ENCODE data around the gene MCRIP1.

The MCRIP1 gene, protein sequence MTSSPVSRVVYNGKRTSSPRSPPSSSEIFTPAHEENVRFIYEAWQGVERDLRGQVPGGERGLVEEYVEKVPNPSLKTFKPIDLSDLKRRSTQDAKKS

GRCh38 chr17:81833160-81833920 is at the start of gene MCRIP1:
Gene MCRIP1, minus strand, starts transcription at chr17:81833291. Its CDS starts 8,785 bp downstream, at chr17:81824506.
- DNase-seq (ENCODE audit: low read depth in 2 of 2) = peak; percentile 93 to 96

DNA sequence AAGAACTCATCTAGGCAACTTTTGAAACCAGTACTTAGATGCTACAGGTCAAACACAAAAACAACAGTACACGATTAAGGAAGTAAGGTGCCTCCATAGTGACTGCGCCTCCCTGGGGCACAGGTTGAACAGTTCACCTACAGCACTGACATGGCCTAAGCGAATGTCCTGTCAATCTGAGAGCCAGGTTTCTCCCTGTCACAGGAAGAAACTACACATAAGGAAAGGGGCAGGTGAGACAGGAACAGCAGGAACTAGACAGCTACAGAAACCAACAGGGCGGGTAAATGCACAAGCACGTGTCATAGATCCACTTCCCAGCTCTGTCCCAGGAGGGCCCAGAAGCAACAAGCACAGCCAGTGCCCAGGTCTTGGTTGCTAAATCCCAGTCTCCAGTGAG is 46.0 kb upstream of the MCRIP1 start:
- no peak for DNase-seq (ENCODE audit: low read depth in 2 of 2)

GRCh38 chr17:81878294-81878693 is 45.2 kb upstream of the MCRIP1 start:
- DNase-seq (ENCODE audit: low read depth in 2 of 2) = no peak

DNA sequence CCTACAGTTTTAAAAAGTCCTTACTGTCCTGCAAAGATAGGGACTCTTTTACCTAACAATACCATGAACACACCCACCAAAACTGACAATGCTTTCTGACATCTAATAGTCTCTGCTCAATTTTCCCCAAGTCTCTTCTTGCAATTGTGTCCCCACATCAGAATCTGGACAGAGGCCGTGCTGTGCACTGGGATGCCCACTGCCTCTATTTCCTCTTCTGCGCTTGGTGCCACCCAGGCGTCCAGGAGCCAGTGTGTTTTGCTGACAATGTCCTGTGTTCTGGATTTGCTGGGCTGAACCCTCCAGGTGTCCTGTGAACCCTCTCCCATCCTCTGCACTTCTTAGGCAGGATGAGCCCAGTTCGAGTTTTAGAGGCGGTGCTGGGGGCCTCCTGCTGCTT is 44.5 kb upstream of the MCRIP1 start:
- no peak for DNase-seq (ENCODE audit: low read depth in 2 of 2)

DNA sequence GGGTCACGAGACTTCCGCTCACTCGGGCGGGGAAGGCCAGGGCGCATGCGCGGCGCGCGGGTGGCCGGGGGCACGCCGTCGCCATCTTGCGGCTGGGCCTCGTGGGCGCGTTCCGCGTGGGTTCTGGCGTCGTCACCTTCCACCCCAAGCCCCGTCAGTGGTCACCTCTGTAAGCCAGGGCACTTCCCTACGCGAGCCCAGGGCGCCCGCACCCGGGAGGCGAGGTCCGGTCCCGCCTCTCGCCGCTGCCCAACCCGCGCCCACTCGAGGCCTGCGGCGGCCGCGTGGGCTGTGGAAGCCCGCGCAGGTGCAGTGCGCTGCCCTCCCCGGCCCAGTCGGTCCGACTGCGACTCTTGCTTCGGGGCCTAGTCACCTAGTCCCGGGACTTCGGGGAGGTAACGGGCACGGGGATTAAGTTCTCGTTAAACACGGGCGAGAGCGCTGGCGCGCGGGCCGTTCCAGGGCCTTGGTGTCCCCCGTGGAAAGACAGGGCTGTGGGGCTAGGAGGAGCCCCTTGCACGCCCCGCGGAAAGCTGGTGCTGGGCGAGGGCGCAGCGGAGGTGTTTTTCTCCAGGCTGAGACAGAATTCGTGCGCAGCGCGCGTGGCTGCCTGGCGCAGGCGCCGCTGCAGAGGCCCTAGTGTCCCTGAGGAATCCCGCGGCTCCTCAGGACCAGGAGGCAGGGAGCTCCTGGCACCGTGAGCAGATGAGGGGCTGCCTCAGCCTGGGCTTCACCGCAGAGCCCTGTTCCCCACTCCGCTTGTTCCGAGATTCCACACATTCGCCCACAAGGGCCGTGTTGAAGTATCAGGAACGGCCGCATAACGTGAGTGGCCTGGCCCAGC is 38.5 kb upstream of the MCRIP1 start:
- peak; percentile 93 for DNase-seq (ENCODE audit: low read depth in 2 of 2)

- no peak for DNase-seq (ENCODE audit: low read depth in 2 of 2)
Measured at GRCh38 chr17:81870981-81871386, 37.9 kb upstream of the MCRIP1 start, which contains the start of gene ARHGDIA. Gene ARHGDIA, minus strand, starts transcription at chr17:81871337. Its CDS starts 1,407 bp downstream, at chr17:81869930.

DNA sequence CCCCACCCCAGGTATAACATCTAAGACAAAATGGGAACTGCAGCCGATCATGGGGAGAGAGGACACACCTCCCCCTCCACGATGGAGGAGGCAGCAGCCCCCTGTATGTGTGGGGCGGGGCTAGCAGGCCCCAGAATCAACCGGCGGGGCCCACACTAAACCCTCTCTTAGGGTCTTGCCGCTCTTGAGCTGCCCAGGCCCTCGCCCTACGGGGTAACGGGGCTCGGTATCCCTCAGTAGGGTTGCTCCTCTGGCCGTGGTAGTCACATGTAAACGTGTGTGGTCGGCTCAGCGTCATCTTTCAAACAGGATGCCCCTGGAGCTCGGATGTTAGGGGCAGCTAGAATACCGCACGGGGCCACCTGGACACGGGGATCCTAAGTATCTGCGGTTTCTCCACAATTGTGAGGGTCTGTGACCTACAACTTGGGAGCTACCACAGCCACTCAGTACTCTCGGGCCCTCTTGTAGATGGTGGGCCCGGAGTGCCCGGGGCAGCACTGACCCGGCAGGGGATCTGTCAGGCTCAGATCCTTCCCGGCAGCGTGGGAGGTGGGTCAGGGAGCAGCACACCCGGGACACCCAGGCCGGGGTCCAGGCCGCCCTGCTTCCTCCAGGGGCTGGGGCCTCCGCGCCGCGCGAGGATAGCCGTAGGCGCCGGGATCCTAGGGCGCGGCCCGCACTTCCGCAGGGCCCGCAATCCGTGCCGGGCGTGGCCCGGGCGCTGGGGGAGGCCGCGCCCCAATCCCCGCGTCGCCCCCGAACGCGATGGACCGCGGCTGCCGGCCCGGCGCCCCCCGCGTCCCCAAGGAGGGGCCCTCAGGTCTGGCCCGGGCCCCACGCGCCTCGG is 37.3 kb upstream of the MCRIP1 start:
- DNase-seq (ENCODE audit: low read depth in 2 of 2) = peak in 1 of 2 donors; percentile 34

GRCh38 chr17:81869221-81870130 is 36.4 kb upstream of the MCRIP1 start:
- DNase-seq (ENCODE audit: low read depth in 2 of 2) = peak in 1 of 2 donors; percentile 39

DNA sequence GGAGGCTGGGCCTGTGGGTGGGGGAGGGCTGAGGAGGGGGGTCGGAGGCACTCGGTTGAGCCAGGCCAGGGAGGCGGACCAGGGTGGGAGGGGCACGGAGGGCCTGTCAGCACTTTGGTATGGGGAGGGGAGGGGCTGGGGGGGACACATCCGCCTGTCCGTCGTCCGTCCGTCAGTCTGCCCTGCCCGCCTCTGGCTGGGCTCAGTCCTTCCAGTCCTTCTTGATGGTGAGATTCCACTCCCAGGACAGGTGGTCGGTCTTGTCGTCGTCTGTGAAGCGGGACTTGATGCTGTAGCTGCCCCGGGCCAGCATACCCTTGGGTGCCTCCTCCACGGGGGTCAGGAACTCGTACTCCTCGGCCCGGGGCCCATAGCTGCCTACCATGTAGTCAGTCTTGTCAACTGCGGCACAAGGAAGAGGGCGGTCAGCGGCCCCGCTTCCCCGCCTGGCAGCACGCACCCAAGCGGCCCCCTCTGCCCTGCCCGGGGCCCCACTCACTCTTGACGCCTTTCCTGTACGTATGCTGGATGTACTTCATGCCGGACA is 35.7 kb upstream of the MCRIP1 start:
- DNase-seq (ENCODE audit: low read depth in 2 of 2) = no peak

- no peak for DNase-seq (ENCODE audit: low read depth in 2 of 2)
Measured at GRCh38 chr17:81867991-81868673, 35.0 kb upstream of the MCRIP1 start.

DNA sequence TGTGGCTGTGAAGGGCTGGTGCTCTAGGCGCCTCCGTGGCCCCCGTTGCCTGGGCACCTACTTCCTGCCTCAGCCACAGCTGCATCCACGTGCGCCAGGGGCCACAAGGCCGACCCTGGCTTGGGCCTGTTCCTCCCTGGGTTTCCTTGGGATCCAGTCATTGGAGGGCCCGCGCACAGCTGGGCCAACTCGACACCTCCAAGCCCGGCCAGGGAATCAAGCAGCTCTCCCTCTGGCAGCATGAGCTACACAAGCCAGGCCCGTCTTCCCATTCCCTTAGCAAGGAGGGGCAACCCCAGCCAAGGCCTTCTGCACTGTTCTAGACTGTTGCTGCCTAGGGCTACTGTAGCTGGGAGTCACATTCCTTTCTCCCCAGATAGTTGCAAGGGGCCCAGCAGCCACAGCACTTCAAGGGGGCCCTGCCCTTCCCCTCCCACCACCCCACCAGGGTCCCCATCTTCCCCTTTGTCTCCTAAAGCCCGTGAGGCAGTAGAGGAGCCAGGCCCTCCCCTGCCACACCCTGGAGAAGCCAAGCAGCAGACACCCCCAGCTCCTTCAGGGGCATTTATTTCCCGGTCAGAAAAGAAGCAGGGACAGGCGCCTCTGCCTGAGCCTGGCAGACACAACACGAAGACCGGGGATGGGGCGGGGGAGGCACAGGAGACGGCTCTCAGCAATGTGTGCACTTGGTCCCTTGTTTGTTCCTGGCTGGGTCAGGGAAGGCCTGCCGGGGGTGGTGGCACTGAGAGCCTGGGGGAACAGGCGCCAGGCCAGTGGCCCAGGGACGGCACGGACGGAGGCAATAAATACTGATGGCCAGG is 34.3 kb upstream of the MCRIP1 start:
- DNase-seq (ENCODE audit: low read depth in 2 of 2) = peak in 1 of 2 donors; percentile 20

- DNase-seq (ENCODE audit: low read depth in 2 of 2) = peak in 1 of 2 donors; percentile 34
Measured at GRCh38 chr17:81866440-81867169, 33.5 kb upstream of the MCRIP1 start.

- DNase-seq (ENCODE audit: low read depth in 2 of 2) = no peak
Measured at GRCh38 chr17:81865733-81866439, 32.8 kb upstream of the MCRIP1 start.

DNA sequence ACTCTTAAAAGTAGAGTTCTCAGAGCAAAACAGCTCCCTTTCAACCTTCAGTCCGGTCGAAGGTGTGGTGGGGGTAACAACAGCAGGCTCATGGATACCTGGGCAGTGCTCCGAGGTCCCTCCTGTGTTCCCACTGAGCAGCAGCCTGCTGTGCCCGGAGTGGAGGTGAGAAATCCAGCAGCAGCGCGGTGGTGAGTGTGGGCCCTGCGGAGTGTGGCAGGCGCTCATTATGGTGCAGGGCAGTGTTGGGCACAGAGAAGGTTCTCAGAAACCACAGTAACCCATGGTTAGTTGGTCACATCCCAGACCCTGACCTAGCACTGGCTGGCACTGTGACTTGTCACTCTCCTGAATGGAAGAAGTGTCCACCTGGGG is 32.3 kb upstream of the MCRIP1 start:
- DNase-seq (ENCODE audit: low read depth in 2 of 2) = no peak

DNA sequence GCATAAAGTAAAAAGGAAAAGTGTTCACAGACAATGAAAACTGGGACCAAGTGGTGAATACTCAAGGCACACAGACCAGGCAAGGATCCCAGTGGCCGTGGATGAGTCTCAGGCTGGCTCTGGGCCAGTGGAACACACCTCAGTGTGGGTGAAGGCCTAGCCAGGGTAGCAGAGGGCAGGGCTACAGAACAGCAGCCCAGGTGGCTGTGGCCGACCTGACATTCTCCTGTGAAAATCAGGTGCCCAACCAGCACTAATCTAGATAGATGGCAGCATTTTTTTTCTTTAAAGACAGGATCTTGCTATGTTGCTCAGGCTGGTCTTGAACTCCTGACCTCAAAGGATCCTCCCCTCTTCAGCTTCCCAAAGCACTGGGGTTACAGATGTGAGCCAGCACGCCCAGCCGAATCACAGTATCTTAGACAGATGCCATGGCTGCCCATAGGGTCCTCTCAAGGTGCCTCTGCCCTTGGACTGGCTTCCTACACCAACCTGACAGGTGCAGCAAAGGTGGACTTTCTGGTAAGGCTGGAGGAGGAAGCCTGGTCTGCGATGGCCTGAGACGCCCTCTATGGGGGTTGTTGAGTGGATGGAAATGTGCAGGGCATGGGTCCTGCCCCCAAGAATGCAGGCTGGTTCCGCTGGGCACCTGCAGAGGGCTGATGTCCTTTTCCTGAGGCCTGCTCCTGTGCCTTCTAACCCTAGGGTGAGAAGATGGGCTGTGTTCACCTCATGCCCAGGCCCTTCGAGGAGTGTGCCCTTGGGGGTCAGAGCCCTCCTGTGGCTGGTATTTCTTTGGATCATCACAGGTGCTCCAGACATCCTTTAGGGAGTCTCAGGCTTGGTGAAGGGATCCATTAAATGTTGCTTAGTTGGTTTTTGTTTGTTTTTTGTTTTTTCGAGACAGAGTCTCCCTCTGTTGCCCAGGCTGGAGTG is 31.0 kb upstream of the MCRIP1 start:
- no peak for DNase-seq (ENCODE audit: low read depth in 2 of 2)

- DNase-seq (ENCODE audit: low read depth in 2 of 2) = no peak
Measured at GRCh38 chr17:81863123-81863675, 30.1 kb upstream of the MCRIP1 start.
